Measurements from ENCODE around the gene MAN1A2.

MAN1A2 gene

DNA sequence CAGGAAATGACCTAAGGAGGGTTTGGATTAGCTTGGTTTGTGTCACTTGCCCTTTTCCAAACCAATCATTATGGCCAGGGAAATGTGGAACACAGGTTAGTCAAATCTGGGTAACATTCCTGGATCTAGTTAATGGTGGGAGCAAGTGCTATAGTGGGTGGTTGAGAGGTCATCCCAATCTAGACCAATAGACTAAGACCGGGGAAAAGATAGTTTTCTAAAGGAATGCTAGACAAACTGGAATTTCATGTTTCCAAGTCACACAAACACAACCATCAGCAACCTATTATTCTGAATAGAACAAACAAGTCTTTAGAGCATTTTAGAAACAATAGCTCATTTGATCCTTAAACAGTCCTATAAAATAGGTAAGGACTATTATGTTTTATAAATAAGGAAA, 4.3 kb upstream of the MAN1A2 start:
- DNase-seq = no peak

DNA sequence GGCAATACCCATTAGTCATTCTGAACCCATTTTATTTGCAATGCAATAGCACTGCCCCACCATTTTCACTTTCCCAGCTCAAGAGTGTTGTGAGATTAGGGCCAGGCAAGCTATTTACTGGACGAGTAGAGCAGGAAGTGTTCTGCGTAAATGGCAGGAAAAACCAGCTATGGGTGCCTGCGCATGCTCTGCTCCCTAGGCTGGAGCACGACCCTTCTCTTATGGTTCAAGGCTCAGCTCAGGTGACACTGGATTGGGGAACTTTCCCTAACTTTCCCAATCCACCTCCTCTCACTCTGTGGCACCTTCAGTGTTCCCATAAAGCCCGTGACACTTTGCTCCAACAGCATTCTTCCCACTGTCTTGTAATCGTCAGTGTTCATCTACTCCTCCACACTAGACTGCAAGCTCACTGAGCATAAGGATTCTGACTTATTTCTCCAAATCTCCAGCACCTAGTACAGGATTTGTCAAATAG, 3.6 kb upstream of the MAN1A2 start:
- DNase-seq = no peak

DNA sequence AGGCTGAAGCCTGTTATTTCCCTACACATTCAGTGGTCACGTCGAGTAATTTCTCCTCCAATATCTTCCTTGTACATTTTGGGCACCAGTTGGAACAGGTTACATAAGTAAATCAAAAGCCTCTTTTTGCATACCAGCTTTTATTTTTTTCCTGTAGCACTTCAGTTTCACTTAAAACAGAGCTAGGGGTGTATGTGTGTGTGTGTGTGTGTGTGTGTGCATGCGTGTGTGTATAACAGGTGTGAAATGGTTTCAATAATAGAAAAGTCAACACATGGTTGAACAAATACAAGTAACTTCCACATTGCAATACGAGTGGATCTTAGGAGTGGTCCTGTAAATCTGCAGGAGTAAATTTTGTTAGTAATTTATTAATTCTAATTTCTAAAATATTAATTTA, 3.0 kb upstream of the MAN1A2 start:
- DNase-seq = no peak

DNA sequence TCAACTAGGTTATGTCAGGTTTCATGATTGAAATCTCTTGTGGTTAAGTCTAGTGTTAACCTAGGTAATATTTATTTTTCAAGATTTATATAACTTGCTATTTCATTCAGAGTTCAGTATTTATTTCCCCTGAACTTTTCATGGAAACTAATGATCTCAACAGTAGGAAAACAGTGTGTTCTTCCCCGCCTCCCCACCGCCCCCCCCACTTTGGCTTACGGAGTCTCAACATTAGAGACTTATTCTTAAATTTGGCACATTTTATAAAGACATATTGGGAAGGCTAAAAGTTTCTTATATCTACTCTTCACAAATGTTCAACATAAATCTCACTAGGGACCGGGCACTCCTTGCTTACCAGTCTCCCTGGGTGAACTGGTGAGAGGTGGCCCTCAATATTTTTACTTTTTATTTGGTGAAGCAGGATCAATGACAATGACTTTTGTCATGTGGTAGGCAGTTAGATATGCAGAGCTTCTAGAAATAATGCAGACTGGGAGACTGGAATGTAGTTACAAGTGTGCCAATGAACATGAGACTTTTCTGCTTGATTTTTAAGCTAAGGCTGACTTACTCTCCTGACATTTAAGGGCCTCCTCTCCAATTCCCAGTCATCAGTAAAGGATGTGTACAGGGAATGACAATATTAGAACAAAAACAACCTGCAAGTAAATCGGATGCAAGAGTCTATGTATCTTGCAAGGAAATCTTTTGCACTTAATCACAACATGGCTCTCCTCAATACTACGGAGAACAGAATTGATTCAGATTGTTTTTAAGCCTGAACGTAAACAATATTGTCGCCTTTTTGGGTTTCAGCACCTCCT, 1.7 kb upstream of the MAN1A2 start:
- DNase-seq = no peak

DNA sequence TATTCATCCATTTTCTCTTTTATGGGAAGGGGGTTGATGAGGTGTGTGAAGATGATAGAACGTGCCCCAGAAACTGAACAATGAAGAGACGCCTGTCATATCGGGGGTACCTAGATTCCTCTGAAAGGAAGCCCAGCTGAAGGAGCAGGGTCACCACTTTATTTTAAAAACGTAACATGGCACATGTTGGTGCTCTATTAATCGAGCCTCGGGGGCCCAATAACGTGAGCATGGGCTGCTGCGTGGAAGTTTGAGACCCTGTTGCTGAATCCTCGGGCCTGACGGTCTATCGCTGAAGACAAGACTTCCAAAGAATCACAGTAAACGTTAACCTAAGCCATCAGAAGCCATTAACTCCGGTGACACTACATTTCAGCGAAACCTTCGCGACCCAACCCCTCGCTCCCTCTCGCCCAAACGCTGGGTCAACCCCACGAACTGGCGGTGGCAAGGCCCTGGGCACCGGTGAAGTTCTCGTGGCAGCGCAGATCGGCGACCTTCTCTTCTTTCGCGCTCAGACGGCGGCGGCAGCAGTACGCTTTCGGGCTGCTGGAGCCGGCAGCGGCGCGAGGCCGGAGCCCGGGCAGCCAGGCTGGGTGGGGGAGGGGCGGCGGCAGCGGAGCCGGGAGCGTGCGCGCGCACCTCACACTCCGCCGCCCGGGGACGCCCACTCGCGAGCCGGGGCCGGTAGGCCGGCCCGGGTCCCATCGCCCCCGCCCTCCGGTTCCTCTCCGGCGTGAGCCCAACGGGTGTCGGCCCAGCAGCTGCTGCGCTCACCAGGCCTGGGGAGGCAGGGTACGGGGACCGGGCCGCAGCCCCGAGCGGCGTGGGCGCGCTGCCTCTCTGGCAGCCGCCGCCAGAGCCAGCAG, 838 bp upstream of the MAN1A2 start:
- peak; percentile 48 for DNase-seq

DNA sequence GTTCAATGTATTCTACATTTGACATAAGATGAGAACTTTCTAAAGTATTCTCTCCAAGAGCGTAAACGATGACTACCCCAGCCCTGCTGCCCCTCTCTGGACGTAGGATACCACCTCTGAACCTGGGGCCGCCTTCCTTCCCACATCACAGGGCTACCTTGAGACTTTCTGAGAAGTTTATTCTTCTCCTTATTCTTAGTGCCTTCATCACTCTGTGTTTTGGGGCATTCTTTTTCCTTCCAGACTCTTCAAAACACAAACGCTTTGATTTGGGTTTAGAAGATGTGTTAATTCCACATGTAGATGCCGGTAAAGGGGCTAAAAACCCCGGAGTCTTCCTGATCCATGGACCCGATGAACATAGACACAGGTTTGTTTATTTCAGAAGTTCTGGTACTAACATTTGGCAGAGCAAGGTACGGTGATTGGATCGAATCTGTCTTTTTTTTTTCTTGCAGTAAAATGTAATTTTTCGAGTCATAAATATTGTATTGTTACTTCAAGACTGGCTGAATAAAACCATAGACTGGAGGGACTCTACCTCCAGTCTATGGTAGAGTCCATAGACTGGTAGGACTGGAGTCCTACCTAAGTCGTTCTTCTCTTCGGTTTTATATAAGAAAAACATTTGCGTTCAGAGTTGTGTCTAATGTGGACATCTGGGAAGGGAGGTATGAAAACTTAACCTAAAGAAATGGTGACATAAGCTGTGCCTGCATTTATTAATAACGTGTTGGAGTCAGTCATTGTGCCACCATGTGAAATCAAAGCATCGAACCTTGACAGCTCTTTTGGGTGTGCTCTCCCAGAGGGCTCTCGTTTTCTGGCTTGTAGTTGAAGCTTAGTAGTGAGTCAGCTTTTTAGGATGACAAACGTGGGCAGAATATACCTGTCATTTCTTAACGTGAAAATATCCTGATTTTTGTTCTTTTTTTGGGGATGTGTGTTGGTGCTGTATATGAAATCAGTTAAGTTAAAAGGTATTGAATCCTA, 1.2 kb downstream of the MAN1A2 start:
- DNase-seq = no peak

DNA sequence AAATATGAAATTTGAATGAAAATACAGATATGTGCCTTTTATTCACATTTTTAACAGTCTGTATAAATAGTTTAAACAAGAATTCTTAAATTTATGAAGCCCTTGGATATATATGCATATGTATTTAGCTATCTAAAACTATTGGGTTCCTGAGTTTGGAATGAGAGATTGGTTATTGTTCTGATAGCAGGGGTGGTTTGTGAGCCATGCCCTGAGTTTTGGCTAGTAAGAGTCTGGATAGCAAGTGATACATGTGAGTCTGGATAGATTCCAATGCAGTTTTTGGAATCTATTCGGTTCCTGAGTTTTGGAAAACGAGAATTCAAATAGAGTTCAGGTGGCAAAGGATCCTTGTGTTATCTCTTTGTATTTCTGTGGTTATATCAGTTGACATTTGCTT, 2.8 kb downstream of the MAN1A2 start:
- DNase-seq = no peak

DNA sequence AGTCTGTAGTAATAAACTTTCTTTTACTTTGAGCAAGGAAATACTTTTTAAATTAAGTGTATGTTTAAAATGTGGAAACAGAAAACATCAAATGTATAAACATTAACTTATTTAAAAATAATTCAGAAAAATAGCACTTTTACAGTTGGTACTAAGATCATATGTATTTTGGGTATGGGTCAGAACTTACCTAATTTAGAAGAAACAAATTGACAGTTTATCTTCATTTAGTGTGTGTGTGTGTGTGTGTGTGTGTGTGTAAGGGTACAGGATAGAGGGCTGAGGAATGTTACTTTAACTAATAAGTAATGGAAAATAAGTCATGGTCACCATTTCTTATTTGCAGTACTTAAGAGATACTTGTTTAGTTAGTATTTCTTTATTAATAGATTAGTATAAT, 3.3 kb downstream of the MAN1A2 start:
- DNase-seq = no peak

DNA sequence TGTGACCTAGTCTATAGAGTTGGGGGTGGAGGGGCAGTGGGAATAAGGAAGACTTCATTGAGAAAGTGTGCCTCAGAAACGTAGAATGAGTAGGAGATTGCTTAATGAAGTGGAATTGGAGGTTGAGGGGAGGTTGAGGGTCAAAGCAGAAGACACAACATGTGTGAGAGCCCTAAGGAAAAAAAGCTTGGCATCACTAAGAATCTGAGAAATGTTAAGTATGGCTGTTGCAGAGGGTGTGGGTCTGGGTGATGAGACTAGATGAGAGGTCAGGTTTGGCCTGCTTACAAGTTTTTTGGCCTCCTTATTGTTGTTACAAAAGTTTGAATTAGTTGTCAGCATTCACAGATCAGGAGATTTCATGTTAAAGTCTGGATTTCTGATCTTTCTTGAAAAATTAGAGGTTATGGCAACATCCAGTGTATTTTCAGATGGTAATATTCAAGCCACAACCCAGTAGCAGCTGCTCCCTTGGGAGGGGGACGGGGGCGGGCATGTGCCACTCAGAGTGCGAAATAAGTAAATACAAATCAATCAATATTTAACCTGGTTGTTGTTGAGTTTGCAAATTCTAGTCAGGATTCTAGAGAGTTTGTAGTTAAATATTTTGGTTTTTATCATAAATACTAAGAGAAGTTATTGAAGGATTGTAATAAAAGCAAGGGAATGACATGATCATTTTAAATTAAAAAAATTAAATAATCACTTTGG, 4.3 kb downstream of the MAN1A2 start:
- DNase-seq = peak; percentile 76

DNA sequence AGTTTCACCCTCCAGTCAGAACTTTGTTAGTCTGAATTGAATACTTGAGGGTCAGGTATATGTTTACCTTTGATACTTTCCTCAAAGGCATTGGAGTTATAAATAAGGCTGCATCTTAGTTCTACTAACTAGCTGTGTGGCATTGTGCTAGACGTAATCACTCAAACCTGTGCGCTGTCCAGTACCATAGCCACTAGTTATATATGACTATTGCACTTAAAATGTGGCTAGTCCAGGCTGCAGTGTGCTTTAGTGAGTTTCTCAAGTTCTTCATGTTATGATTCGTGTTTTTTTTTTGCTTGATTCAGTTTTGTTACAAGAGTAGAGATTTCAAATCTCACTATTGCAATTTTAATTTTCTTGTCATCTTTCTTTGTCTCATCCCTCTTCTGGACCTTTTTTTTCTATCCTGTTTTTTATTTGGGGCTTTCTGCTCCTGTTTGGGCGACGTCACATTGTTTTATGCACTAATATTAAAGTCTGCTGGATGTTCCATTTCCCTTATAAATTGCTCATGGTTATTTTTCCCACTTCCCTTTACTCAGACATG, 5.7 kb downstream of the MAN1A2 start:
- no peak for DNase-seq

DNA sequence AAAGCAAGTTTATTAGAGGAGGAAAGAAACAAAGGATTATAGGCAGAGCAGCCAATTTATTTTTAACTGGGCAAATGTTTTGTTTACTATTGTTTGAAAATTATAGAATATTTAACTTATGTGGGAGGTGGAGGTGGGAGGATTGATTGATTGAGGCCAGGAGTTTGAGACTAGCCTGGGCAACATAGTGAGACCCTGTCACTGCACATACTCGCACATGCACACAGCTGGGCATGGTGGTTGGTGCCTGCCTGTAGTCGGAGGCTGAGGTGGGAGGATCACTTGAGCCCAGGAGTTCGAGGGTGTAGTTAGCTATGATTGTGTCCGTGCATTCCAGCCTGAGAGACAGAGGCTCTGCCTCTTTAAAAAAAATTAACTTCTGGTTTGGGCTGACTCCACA, 6.7 kb downstream of the MAN1A2 start:
- DNase-seq = no peak

DNA sequence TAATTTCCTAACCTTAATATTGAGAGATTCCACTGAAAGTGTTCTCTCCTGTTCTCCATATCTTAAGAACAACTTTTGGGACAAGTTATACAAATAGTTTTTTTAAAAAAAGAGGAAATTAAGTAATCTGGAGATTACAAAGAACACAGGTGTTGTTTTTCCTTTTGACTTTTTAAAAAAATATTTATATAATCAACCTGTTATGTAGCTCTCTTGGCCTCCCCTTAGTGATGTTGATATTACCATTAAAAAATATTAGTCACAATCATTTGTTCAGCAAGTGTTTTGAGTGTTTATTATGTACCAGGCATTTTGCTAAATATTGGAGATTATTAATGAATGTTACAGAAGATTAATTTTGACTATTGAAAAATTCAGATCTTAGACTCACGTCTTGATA, 8.1 kb downstream of the MAN1A2 start:
- no peak for DNase-seq

DNA sequence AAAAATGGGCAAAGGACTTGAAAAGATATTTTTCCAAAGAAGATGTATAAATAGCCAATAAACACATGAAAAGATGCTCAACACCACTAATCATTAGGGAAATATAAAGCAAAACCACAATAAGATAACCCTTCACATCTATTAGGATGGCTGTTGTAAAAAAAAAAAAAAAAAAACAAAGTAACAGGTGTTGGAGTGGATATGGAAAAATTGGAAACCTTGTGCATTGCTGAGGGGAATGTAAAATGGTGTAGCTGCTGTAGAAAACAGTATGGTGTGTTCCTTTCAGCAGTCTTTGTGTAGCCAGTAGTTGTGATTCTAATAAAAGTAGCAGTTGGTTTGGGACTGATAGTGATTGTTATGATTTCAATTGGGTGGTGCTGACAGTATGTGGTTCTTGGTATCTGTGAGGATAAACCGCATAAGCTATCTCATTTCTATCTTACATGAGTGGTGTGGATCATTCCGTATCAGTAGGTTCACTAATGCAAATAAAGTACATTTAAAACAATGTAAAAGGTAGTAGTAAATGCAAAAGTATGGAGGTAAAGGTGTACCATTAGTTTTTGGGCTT, 19.9 kb downstream of the MAN1A2 start:
- no peak for DNase-seq

DNA sequence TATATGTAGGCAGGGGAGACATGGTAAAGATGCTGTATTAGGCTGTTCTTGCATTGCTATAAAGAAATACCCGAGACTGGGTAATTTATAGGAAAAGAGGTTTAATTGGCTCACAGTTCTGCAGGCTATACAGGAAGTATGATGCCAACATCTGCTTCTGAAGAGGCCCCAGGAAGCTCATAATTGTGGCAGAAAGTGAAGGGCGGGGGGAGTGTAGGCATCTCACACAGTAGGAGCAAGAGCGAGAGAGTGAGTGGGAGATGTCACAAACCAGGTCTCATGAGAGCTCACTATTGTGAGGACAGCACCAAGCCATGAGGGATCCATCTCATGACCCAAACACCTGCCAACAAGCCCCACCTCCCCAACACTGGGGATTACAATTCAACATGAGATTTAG, 21.1 kb downstream of the MAN1A2 start:
- no peak for DNase-seq

DNA sequence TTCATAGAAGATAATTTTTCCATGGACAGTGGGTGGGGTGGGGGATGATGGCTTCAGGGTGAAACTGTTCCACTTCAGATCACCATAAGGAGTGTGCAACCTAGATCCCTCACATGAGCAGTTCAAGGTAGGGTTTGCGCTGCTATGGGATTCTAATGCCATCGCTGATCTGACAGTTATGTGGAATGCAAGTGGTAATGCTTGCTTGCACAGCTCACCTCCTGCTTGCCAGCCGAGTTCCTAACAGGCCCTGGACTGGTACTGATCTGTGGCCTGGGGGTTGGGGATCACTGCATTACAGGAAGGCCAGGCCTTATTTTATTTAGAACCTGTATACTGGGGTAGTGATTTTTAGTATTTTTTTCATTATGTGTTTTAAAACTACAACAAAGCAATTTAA, 22.0 kb downstream of the MAN1A2 start:
- no peak for DNase-seq

DNA sequence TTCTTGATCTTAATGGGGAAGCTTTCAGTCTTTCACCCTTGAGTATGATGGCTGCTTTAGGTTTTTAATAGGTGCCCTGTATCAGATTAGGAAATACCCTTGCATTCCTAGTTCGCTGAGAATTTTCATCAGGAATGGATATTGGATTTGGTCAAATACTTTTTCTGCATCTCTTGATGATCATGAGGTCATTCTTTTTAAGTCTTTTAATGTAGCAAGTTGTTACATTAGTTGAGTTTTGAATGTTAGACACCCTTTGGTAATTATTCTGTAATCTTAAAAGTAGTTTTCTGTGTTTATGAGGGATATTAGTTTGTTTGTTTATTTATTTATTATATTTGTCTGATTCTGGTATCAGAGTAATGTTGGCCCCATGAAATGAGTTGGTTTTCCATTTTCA, 22.5 kb downstream of the MAN1A2 start:
- DNase-seq = no peak

DNA sequence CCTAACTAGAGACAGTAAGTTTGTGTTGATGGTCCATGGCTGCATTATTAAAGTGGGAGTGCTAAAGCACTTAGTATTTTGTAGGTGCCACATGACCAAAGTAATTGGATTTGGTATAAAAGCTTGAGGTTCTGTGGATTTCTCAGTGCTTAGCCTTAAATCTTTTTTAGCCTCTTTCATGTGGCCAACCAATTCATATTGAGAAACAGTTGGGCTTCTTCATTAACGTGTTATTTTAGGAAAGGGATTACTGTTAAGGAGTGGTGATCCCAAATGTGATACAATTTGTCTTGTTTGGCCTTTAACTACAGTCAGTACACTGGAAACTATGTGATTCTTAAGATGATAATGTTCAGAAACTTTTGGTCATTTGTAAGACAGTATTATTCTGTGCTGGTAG, 25.5 kb downstream of the MAN1A2 start:
- no peak for DNase-seq

DNA sequence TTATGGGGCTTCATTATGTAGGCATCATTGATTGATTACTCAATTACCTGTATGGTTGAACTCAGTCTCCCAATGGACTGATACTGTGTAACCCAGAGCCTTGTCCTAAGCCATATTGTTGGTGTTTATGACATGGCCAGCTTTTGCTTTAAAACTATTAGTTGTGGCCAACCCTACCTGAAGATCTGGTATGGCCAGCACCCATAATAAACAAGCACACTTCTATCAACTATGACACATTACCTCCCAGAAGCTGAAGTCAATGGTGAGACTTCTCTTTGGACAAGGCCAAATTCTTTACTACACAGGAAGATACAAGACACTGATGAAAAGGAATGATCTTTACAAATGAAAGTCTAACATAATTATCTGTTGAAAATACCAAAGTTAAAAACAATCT, 28.8 kb downstream of the MAN1A2 start:
- no peak for DNase-seq

DNA sequence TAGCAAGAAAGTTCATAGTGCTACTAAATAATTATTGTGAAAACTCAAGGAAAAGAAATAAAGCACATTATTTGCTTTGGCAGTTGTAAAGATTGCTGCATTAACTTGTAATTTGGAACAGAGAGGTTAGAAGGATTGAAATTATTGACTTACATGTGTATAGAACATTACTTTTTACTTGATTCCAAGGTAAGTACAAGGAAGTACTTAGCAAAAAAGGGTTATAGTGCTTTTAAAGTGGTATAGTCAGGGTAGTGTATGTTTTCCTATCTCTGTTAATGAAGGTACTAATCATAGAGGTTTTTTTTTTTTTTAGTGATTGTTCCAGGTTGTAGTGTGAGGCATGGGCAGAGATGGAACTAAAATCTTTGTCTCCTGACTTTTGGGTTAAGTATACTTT, 29.4 kb downstream of the MAN1A2 start:
- DNase-seq = no peak

DNA sequence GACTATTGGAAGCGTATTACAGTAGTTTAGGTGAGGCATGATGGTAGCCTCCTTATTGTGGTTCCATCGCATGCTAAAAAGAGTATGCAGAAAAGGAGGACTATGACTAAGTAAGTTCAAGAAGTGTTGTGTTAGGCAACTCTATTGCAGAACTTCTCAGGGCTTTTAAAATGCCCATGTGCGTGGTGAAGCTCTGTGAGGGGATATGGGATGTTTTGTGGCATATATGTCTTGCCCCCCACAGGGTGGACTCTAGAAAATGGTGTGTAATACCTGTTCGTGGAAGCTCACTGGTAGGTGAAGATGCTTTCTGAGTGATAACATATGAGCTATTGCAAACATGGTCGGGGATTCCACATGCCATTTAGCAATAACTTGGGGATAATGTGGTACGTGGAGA, 31.7 kb downstream of the MAN1A2 start:
- DNase-seq = no peak

DNA sequence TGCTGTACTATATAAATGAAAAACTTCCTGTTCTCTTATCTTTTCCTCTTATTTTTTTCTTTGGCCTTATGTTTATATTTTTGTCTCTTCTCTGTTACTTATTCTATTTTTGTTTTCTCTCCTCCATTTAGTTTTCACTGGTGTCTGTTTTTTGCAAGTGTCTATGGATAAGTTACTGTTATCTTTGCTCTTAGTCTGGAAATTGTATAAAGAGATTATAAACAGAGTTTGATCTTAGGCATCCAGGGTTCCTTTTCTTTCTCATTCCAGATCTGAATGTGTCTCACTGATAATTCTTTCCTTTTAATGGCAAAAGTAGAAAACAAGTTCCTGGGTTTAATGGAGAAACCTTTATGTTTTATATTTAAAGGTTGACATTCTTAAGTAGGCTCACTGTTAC, 34.5 kb downstream of the MAN1A2 start:
- DNase-seq = no peak

DNA sequence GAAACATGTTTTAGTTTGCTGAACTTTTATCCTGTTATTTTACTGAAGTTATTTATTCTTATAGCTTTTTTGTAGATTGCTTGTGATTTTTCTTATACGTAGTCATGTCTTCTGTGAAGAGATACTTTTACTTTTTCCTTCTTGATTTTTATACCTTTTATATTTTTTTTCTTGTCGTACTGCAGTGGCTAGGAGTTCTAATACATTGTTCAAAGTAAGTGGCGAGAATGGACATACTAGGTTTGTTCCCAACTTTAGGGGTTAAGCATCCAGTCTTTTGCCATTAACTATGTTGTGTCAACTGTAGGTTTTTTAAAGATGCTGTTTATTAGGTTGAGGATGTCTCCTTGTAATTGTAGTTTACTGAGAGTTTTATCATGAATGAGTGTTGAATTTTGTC, 36.3 kb downstream of the MAN1A2 start:
- DNase-seq = no peak
